Panc1 (cell line): ENCODE data around the gene IP6K2. TPM values are rescaled to one million over a fixed set of nuclear protein-coding genes. Genes with fewer than 3 reads are reported as not detected.

Experiments
- ATAC-seq: fragments of 200-7000 bp; cut with Tn5 transposase; 2 replicates; pipeline ENCODE4 v1.9.1; 2020; ENCODE audit warnings: mild to moderate bottlenecking, moderate library complexity
- BruUV-seq: library from RNA; stranded (reverse); fragments of 400-500 nt; replicated peaks from 2 replicates; lab custom pipeline; 2021; lab: Mats Ljungman, UMichigan
- CTCF ChIA-PET: fragments of 300-600 bp; sonication (Branson Sonifier 250); formaldehyde crosslinking; loops from one replicate; lab custom pipeline; 2022; ENCODE audit warnings: antibody characterized with exemption; lab: Charles Lee
- POLR2A ChIA-PET: fragments of 300-600 bp; sonication (Branson Sonifier 250); formaldehyde crosslinking; loops from one replicate; lab custom pipeline; 2022; ENCODE audit warnings: antibody characterized with exemption; lab: Charles Lee
- DNase-seq: peaks from one replicate; pipeline ENCODE4 v3.0.0-alpha.2; 2010; ENCODE audit warnings: low read depth, low spot score
- H3K27ac ChIP-seq: 2 replicates; pipeline ENCODE4 v1.5.1; 2011; ENCODE audit warnings: mild to moderate bottlenecking, low read length, inconsistent platforms
- H3K27me3 ChIP-seq: fragments of 200-500 bp; sonication (Bioruptor generic); 2 replicates; pipeline ENCODE4 v1.6.0; 2014; ENCODE audit warnings: low read length, inconsistent platforms; ENCODE audit not compliant: control insufficient read depth, insufficient read depth
- H3K36me3 ChIP-seq: fragments of 200-500 bp; sonication (Bioruptor generic); 2 replicates; pipeline ENCODE4 v1.5.1; 2014; ENCODE audit warnings: inconsistent platforms, mild to moderate bottlenecking, low read length, moderate library complexity; ENCODE audit not compliant: control insufficient read depth, insufficient read depth
- H3K4me1 ChIP-seq: 2 replicates; pipeline ENCODE4 v1.5.1; 2011; ENCODE audit warnings: inconsistent platforms, mild to moderate bottlenecking, low read length, moderate library complexity; ENCODE audit not compliant: control insufficient read depth, insufficient read depth
- H3K4me3 ChIP-seq, 2 experiments: 2 replicates each; pipeline ENCODE4 v1.5.1; 2011 to 2012; ENCODE audit warnings: low read depth in 2 of 2, low read length in 2 of 2, mild to moderate bottlenecking in 2 of 2, inconsistent platforms in 1 of 2, moderate library complexity in 1 of 2
- H3K9me3 ChIP-seq: fragments of 200-500 bp; sonication (Bioruptor generic); 2 replicates; pipeline ENCODE4 v1.5.1; 2014; ENCODE audit warnings: low read depth, mild to moderate bottlenecking, inconsistent platforms, low read length, moderate library complexity; ENCODE audit not compliant: control insufficient read depth, insufficient read depth
- CTCF ChIP-seq: fragments of 450-650 bp; IDR thresholded peaks from 2 replicates; pipeline ENCODE4 v1.5.1; 2017; ENCODE audit warnings: mild to moderate bottlenecking
- POLR2AphosphoS5 ChIP-seq: IDR thresholded peaks from 2 replicates; pipeline ENCODE4 v1.6.1; 2012; ENCODE audit warnings: mild to moderate bottlenecking, low read depth, low read length, moderate library complexity
- REST ChIP-seq, 2 experiments: IDR thresholded peaks; 2 replicates each; pipeline ENCODE4 v1.6.1; 2011 to 2012; ENCODE audit warnings: low read depth in 2 of 2, control low read depth in 1 of 2, low read length in 1 of 2, mild to moderate bottlenecking in 1 of 2, moderate library complexity in 1 of 2; ENCODE audit not compliant: insufficient read depth in 1 of 2
- SIN3A ChIP-seq: IDR thresholded peaks from 2 replicates; pipeline ENCODE4 v1.6.1; 2012; ENCODE audit warnings: low read depth, mild to moderate bottlenecking, low read length, moderate library complexity, borderline replicate concordance; ENCODE audit not compliant: insufficient read depth
- TCF7L2 ChIP-seq: IDR thresholded peaks from 2 replicates; pipeline ENCODE4 v1.6.1; 2011; ENCODE audit warnings: mild to moderate bottlenecking, low read depth, low read length, inconsistent platforms
- in situ Hi-C: cut with HindIII; loops from 2 replicates; pipeline ENCODE4 v1.10.0; 2016; ENCODE audit warnings: low sequenced_read_pairs, low pct_unique_long_range_greater_than_20kb
- intact Hi-C: fragments of 100-400 bp; cut with micrococcal nuclease; formaldehyde crosslinking; loops from one replicate; pipeline ENCODE4 v1.10.0; 2022; ENCODE audit not compliant: unreplicated experiment
- total RNA-seq: library from RNA; stranded (reverse); gene quantifications from one replicate; pipeline ENCODE4 v1.2.1, GENCODE V29; 2021; ENCODE audit not compliant: unreplicated experiment

The IP6K2 gene
- total RNA-seq, 1 experiment from 2014 or later, result 50.2 TPM

- intact Hi-C loops (no loop called here), in situ Hi-C loops (no loop called here)
- H3K4me3 ChIP-seq, result no peak overlapping the region
- ChIA-PET POLR2A (no interaction called here), CTCF (no interaction called here)
- H3K36me3 ChIP-seq, result peaks cover 5% of the 10 kb centered on the region
- no TSS peak for BruUV-seq
- no peaks in the 10 kb centered on the region for H3K4me1 ChIP-seq
- no peak overlapping the region for H3K27ac ChIP-seq
- DNase-seq, result no peak
- ATAC-seq, result no peak; the same call in 1 of the 2 replicates
- no peaks in the 10 kb centered on the region for H3K9me3 ChIP-seq
- H3K27me3 ChIP-seq, result no peaks in the 10 kb centered on the region
- TF ChIP-seq POLR2AphosphoS5, result no peak
- no peak for TF ChIP-seq REST (IDR thresholded peaks at IDR 0.05; ENCODE audit: insufficient read depth in 1 of 2, low read depth in 2 of 2, low read length in 1 of 2)
- TF ChIP-seq SIN3A, result no peak
- no peak for TF ChIP-seq TCF7L2
- no peak for TF ChIP-seq CTCF
Measured at GRCh38 chr3:48700731-48701405, 16.2 kb downstream of the IP6K2 start.

- Histone ChIP-seq H3K4me1 (peaks cover 7% of the 10 kb centered on the region; the same call in 1 of the 2 replicates), H3K27ac (no peak overlapping the region), H3K4me3 (no peak overlapping the region), H3K27me3 (no peaks in the 10 kb centered on the region), H3K9me3 (no peaks in the 10 kb centered on the region), H3K36me3 (peaks cover 13% of the 10 kb centered on the region)
- no peak for DNase-seq
- no TSS peak for BruUV-seq
- in situ Hi-C loops (no loop called here), intact Hi-C loops (no loop called here)
- TF ChIP-seq REST (IDR thresholded peaks at IDR 0.05; ENCODE audit: insufficient read depth in 1 of 2, low read depth in 2 of 2, low read length in 1 of 2) (no peak), CTCF (no peak), POLR2AphosphoS5 (no peak), TCF7L2 (no peak), SIN3A (no peak)
- ChIA-PET CTCF (no interaction called here), POLR2A (no interaction called here)
- no peak for ATAC-seq
Measured at GRCh38 chr3:48698891-48699290, 18.1 kb downstream of the IP6K2 start.
